Hepatocyte (in vitro differentiated cells): ENCODE measurements around the gene PWWP2B. TPM values are rescaled to one million over a fixed set of nuclear protein-coding genes. Genes with fewer than 3 reads are reported as not detected.

ENCODE experiments used
- DNase-seq: peaks from one replicate; pipeline ENCODE4 v3.0.0-alpha.2; 2016; ENCODE audit warnings: low spot score
- H2AFZ ChIP-seq: fragments of 200-600 bp; sonication (generic); 2 replicates; pipeline ENCODE4 v1.6.0; 2016; ENCODE audit warnings: antibody characterized with exemption, mild to moderate bottlenecking
- H3K27ac ChIP-seq: fragments of 200-600 bp; sonication (generic); 2 replicates; pipeline ENCODE4 v1.5.1; 2016; ENCODE audit warnings: mild to moderate bottlenecking
- H3K27me3 ChIP-seq: fragments of 200-600 bp; sonication (generic); 2 replicates; pipeline ENCODE4 v1.6.1; 2016
- H3K36me3 ChIP-seq: fragments of 200-600 bp; sonication (generic); replicated peaks from 2 replicates; pipeline ENCODE4 v1.5.1; 2016; ENCODE audit warnings: low read depth; ENCODE audit not compliant: insufficient read depth
- H3K4me1 ChIP-seq: fragments of 200-600 bp; sonication (generic); 2 replicates; pipeline ENCODE4 v1.5.1; 2016; ENCODE audit warnings: mild to moderate bottlenecking, moderate library complexity; ENCODE audit not compliant: insufficient read depth
- H3K4me2 ChIP-seq: fragments of 200-600 bp; sonication (generic); 2 replicates; pipeline ENCODE4 v1.6.0; 2016
- H3K4me3 ChIP-seq: fragments of 200-600 bp; sonication (generic); 2 replicates; pipeline ENCODE4 v1.5.1; 2016; ENCODE audit warnings: mild to moderate bottlenecking
- H3K79me2 ChIP-seq: fragments of 200-600 bp; sonication (generic); 2 replicates; pipeline ENCODE4 v1.6.0; 2017; ENCODE audit warnings: mild to moderate bottlenecking
- H3K9me2 ChIP-seq: fragments of 200-600 bp; sonication (generic); replicated peaks from 2 replicates; pipeline ENCODE4 v1.6.0; 2017; ENCODE audit warnings: mild to moderate bottlenecking; ENCODE audit not compliant: insufficient read depth
- H3K9me3 ChIP-seq: fragments of 200-600 bp; sonication (generic); 2 replicates; pipeline ENCODE4 v1.5.1; 2016; ENCODE audit warnings: low read depth, mild to moderate bottlenecking
- H4K20me1 ChIP-seq: fragments of 200-600 bp; sonication (generic); 2 replicates; pipeline ENCODE4 v1.6.0; 2016; ENCODE audit warnings: mild to moderate bottlenecking; ENCODE audit not compliant: insufficient read depth, poor library complexity, severe bottlenecking
- CTCF ChIP-seq: fragments of 200-600 bp; sonication (generic); IDR thresholded peaks from 2 replicates; pipeline ENCODE4 v1.5.1; 2016; ENCODE audit warnings: antibody characterized with exemption, mild to moderate bottlenecking; ENCODE audit not compliant: poor library complexity
- EZH2 ChIP-seq: fragments of 200-600 bp; sonication (generic); IDR thresholded peaks from 2 replicates; pipeline ENCODE4 v1.6.1; 2016; ENCODE audit warnings: antibody characterized with exemption, mild to moderate bottlenecking, borderline replicate concordance
- EZH2phosphoT487 ChIP-seq: fragments of 200-600 bp; sonication (generic); IDR thresholded peaks from one replicate; pipeline ENCODE4 v1.6.1; 2018; ENCODE audit warnings: antibody characterized with exemption, mild to moderate bottlenecking, low read depth, moderate library complexity; ENCODE audit not compliant: unreplicated experiment, severe bottlenecking
- WGBS: methylation state at CpG from one replicate; pipeline ENCODE4 v1.1.6; 2016; ENCODE audit warnings: low lambda C conversion rate; ENCODE audit errors: missing lambda C conversion rate; 5-methylcytosine and 5-hydroxymethylcytosine counted together
- polyA plus RNA-seq: library from polyadenylated mRNA; unstranded; fragments of >200 nt; fragmentation: Nextera tagmentation; extraction: Ambion mirVana; gene quantifications from 2 replicates; pipeline ENCODE4 v1.2.1, GENCODE V29; 2016
- total RNA-seq: library from RNA; depleted of rRNA; stranded (reverse); fragments of >200 nt; gene quantifications from 2 replicates; pipeline ENCODE4 v1.2.3, GENCODE V29; 2014

PWWP2B gene
- total and polyA plus RNA-seq, 2 experiments from 2014 or later, result 10.7 to 18.0 TPM

- Histone ChIP-seq H4K20me1 (no peaks in the 10 kb centered on the region), H3K36me3 (no peaks in the 10 kb centered on the region), H3K4me3 (no peak overlapping the region), H2AFZ (no peak overlapping the region), H3K27ac (no peak overlapping the region), H3K27me3 (no peaks in the 10 kb centered on the region), H3K79me2 (no peaks in the 10 kb centered on the region), H3K9me3 (no peaks in the 10 kb centered on the region), H3K4me2 (no peak overlapping the region), H3K9me2 (no peaks in the 10 kb centered on the region), H3K4me1 (no peaks in the 10 kb centered on the region)
- TF ChIP-seq EZH2, result no peak
- no peak for TF ChIP-seq CTCF
- TF ChIP-seq EZH2phosphoT487, result no peak
- WGBS, result 93% methylated on average over 6 of the region's 6 CpGs
- no peak for DNase-seq
Observed at GRCh38 chr10:132349766-132350165, 47.2 kb upstream of the PWWP2B start.

- H3K27me3 ChIP-seq, result no peaks in the 10 kb centered on the region
- no peak overlapping the region for H3K27ac ChIP-seq
- no peaks in the 10 kb centered on the region for H3K4me1 ChIP-seq
- no peak overlapping the region for H3K4me2 ChIP-seq
- no peaks in the 10 kb centered on the region for H3K79me2 ChIP-seq
- no peaks in the 10 kb centered on the region for H4K20me1 ChIP-seq
- H3K9me2 ChIP-seq, result no peaks in the 10 kb centered on the region
- no peak overlapping the region for H3K4me3 ChIP-seq
- DNase-seq, result no peak
- H3K9me3 ChIP-seq, result no peaks in the 10 kb centered on the region
- H2AFZ ChIP-seq, result no peak overlapping the region
- no peak for TF ChIP-seq CTCF
- no peak for TF ChIP-seq EZH2phosphoT487
- no peak for TF ChIP-seq EZH2
- H3K36me3 ChIP-seq, result no peaks in the 10 kb centered on the region
- 93% methylated on average over 11 of the region's 11 CpGs for WGBS
Observed at GRCh38 chr10:132350391-132350790, 46.6 kb upstream of the PWWP2B start.

- no peaks in the 10 kb centered on the region for H3K79me2 ChIP-seq
- H3K9me2 ChIP-seq, result no peaks in the 10 kb centered on the region
- no peaks in the 10 kb centered on the region for H3K36me3 ChIP-seq
- no peak overlapping the region for H3K27ac ChIP-seq
- H2AFZ ChIP-seq, result no peak overlapping the region
- no peaks in the 10 kb centered on the region for H3K27me3 ChIP-seq
- 93% methylated on average over 17 of the region's 17 CpGs for WGBS
- DNase-seq, result no peak
- no peaks in the 10 kb centered on the region for H4K20me1 ChIP-seq
- H3K4me1 ChIP-seq, result no peaks in the 10 kb centered on the region
- TF ChIP-seq CTCF (no peak), EZH2phosphoT487 (no peak), EZH2 (no peak)
- H3K4me2 ChIP-seq, result no peak overlapping the region
- no peak overlapping the region for H3K4me3 ChIP-seq
- H3K9me3 ChIP-seq, result no peaks in the 10 kb centered on the region
Observed at GRCh38 chr10:132350946-132351345, 46.1 kb upstream of the PWWP2B start.

GRCh38 chr10:132351611-132352010 lies 45.4 kb upstream of the PWWP2B start:
- TF ChIP-seq EZH2, result no peak
- TF ChIP-seq CTCF, result no peak
- no peak for TF ChIP-seq EZH2phosphoT487
- Histone ChIP-seq H2AFZ (no peak overlapping the region), H3K4me3 (no peak overlapping the region), H3K4me2 (no peak overlapping the region), H3K9me3 (no peaks in the 10 kb centered on the region), H3K4me1 (no peaks in the 10 kb centered on the region), H4K20me1 (no peaks in the 10 kb centered on the region), H3K36me3 (no peaks in the 10 kb centered on the region), H3K9me2 (no peaks in the 10 kb centered on the region), H3K27ac (no peak overlapping the region), H3K79me2 (no peaks in the 10 kb centered on the region), H3K27me3 (no peaks in the 10 kb centered on the region)
- WGBS, result 83% methylated on average over 25 of the region's 25 CpGs
- no peak for DNase-seq
